ENCODE measurements around the gene TMPRSS4. TPM values are rescaled to one million over a fixed set of nuclear protein-coding genes. Genes with fewer than 3 reads are reported as not detected.

Gene TMPRSS4
- total and polyA plus RNA-seq, 3 donors from 2014 or later, result 1.2 to 4.3 (median 1.3) TPM

GRCh38 chr11:118058311-118059245 lies 18.3 kb upstream of the TMPRSS4 start:
- intact Hi-C loops (cut with DNase I; ENCODE audit: low total_unique reads), result loop anchor here (10.0 kb wide), 2 partner anchors 114 to 254 kb away; no protein-coding TSS in a partner anchor
- TF ChIP-seq CTCF (IDR thresholded peaks at IDR 0.05) (no peak), POLR2A (IDR thresholded peaks at IDR 0.05) (no peak)
- DNase-seq, result no peak
- Histone ChIP-seq H3K4me1 (peaks cover 3% of the 10 kb centered on the region), H3K4me3 (no peak overlapping the region), H3K27me3 (no peaks in the 10 kb centered on the region), H3K36me3 (ENCODE audit: low read depth, missing control alignments) (no peaks in the 10 kb centered on the region), H3K9me3 (no peaks in the 10 kb centered on the region), H3K27ac (no peak overlapping the region)
- WGBS, 2 donors, result 87 to 92% methylated on average over 15 to 20 of the region's 20 CpGs

GRCh38 chr11:118059246-118059940 lies 17.5 kb upstream of the TMPRSS4 start:
- no peak for DNase-seq
- intact Hi-C loops (cut with DNase I; ENCODE audit: low total_unique reads), result loop anchor here (10.0 kb wide), 2 partner anchors 115 to 255 kb away; no protein-coding TSS in a partner anchor
- 84 to 92% methylated on average over 5 to 11 of the region's 11 CpGs for WGBS, 2 donors
- peaks cover 3% of the 10 kb centered on the region for H3K4me1 ChIP-seq
- TF ChIP-seq CTCF (IDR thresholded peaks at IDR 0.05), result no peak
- TF ChIP-seq POLR2A (IDR thresholded peaks at IDR 0.05), result no peak
- no peak overlapping the region for H3K4me3 ChIP-seq
- H3K36me3 ChIP-seq (ENCODE audit: low read depth, missing control alignments), result no peaks in the 10 kb centered on the region
- no peaks in the 10 kb centered on the region for H3K27me3 ChIP-seq
- no peaks in the 10 kb centered on the region for H3K9me3 ChIP-seq
- H3K27ac ChIP-seq, result no peak overlapping the region

GRCh38 chr11:118060081-118060661 lies 16.7 kb upstream of the TMPRSS4 start:
- no peaks in the 10 kb centered on the region for H3K36me3 ChIP-seq (ENCODE audit: low read depth, missing control alignments)
- no peak for TF ChIP-seq CTCF (IDR thresholded peaks at IDR 0.05)
- TF ChIP-seq POLR2A (IDR thresholded peaks at IDR 0.05), result no peak
- peaks cover 3% of the 10 kb centered on the region for H3K4me1 ChIP-seq
- intact Hi-C loops (cut with DNase I; ENCODE audit: low total_unique reads), result no loop called here
- DNase-seq, result no peak
- WGBS, 2 donors, result 83 to 86% methylated on average over 7 to 10 of the region's 10 CpGs
- no peaks in the 10 kb centered on the region for H3K27me3 ChIP-seq
- no peak overlapping the region for H3K27ac ChIP-seq
- H3K9me3 ChIP-seq, result no peaks in the 10 kb centered on the region
- no peak overlapping the region for H3K4me3 ChIP-seq

GRCh38 chr11:118060869-118061268 lies 16.0 kb upstream of the TMPRSS4 start:
- intact Hi-C loops (cut with DNase I; ENCODE audit: low total_unique reads), result no loop called here
- Histone ChIP-seq H3K4me1 (peaks cover 3% of the 10 kb centered on the region), H3K9me3 (no peaks in the 10 kb centered on the region), H3K36me3 (ENCODE audit: low read depth, missing control alignments) (no peaks in the 10 kb centered on the region), H3K27ac (no peak overlapping the region), H3K27me3 (no peaks in the 10 kb centered on the region), H3K4me3 (no peak overlapping the region)
- TF ChIP-seq POLR2A (IDR thresholded peaks at IDR 0.05) (no peak), CTCF (IDR thresholded peaks at IDR 0.05) (no peak)
- WGBS, 2 donors, result 63 to 64% methylated on average over 7 of the region's 7 CpGs
- DNase-seq, result no peak

Measured in testis (tissue), 3 donors.